DLD1 (cell line): ENCODE data around the gene RAPGEF1.

Experiments
- in situ Hi-C: cut with HindIII; loops from 2 replicates; pipeline ENCODE4 v1.10.0; 2017; ENCODE audit warnings: low sequenced_read_pairs

RAPGEF1 gene

DNA sequence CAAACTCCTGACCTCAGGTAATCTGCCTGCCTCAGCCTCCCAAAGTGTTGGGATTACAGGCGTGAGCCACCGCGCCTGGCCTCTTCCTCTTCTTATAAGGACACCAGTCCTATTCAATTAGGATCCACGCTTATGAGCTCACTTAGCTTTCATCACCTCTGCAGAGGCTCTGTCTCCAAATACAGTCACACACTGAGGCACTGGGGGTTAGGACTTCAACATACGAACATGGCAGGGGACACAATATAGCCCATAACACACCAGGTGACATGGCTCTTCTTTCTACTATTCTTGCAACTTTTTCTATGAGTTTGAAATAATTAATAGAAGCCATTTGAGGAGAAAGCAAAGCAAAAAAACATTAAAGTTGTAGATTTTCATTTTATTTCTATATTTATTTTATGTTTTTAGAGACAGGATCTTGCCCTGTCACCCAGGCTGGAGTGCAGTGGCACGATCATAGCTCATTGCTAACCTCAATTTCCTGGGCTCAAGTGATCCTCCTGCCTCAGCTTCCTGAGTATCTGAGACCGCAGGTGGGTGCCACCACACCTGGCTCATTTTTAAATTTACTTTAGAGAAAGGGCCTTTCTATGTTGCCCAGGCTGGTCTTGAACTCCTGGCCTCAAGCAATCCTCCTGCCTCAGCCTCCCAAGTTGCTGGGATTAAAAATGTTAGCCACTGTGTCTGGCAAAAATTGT, 200.5 kb downstream of the RAPGEF1 start:
- in situ Hi-C loops = no loop called here

GRCh38 chr9:131537946-131538345, 201.9 kb downstream of the RAPGEF1 start:
- in situ Hi-C loops = no loop called here

DNA sequence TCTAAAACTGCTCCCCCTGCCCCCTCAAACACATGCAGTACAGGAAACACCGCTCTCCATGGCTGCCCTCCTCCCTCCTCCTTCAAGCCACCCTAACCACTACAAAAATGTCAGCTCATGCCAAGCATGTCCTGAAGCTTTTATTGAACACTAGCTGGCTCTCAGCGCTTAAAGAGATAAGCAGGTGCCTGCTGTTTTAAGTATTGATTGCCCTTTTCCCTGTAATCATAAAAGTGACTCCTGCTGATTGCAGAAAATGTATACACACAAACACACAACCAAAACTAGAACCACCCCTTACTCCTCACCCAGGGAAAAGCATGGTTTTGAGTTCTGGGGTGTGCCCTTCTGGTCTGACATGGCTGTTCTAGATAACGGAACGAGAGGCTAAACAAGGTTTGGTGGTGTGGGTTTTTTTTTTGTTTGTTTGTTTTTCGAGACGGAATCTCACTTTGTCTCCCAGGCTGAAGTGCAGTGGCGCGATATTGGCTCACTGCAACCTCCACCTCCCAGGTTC, 205.1 kb downstream of the RAPGEF1 start:
- in situ Hi-C loops = no loop called here

DNA sequence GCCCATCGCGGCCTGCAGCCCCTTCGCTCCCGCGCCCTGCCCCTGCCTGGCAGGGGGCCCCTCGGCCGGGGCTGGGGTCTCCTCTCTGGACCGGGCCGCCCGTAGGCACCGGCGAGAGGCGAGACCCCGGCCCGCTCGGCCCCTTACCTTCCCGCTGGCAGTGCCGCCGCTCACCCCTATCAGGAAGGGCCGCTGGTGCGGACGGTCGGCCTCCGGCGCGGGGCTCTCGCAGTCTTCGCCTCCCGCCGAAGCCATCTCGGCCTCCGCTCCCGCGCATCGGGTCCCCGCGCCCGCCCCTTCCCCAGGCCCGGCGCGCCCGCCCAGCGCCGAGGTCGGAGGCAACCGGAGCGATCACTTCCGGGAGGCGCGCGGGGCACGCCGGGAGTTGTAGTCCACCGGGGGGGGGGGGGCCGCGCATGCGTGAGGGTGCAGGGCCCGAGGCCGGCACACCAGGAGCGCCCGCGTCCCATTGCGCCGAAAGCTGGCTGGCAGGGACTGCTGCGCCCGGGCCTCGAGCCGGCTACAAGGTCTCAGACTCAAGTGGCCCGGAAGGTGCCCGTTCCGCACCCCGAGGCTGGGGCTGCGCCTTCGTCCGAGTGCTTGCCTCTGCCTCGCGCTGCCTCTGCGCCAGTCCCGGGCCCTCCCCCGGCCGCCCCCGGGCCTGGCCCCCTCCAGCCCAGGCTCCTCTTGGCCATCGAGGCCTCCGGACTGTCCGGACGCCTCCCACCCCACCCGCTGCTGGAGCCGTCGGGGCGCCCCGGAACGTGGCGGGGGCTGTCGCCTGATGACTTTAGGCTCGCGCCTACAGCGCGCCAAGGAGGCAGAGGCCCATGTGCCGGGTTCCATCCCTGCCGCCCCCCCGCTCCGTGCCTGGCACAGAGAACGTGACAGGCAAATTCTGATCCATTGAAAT, 208.7 kb downstream of the RAPGEF1 start, which contains the start of gene UCK1:
TSS of gene UCK1 (minus strand) at position 344 of the 913 bp plus-strand sequence. CDS start at position 255, 89 bp downstream.
- in situ Hi-C loops = no loop called here

DNA sequence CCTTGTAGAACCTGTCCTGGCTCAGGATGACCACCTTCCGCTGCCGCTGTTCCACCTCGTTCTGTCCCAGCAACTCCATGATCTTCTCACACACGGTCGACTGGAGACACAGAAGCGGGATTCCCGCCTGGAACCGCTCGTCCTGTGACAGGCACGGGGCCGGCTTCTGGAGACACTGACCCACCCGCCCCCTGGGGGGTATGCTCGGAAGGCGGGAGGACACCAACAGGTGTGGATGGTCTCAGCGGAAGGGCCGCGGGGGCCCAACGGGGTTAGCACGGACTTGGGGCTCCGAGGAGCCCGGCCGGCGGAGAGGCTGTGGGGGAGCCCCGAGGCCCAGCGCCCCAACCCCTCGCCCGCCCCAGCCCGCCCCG, 209.3 kb downstream of the RAPGEF1 start:
- in situ Hi-C loops = no loop called here

GRCh38 chr9:131529597-131530545, 210.0 kb downstream of the RAPGEF1 start:
- in situ Hi-C loops = no loop called here

GRCh38 chr9:131528886-131529505, 210.9 kb downstream of the RAPGEF1 start:
- in situ Hi-C loops = no loop called here

DNA sequence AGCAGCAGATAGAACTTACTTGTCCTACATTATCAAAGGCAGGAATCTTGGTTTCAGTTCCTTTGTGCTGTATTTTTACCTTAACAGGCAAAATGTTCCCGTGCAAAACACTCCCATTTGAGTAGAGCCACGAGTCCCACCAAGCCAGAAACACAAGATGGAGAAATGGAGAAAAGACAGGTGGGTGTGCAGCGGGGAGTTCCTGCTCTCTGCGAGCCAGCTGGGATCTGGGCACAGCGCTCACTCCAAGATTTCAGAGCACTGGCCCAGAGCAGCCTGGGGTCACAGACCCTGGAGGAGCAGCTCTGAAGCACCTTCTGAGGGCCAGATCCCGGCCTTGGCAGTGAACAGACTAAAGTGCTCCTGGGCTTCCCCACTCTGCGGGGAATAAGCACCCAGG, 211.7 kb downstream of the RAPGEF1 start:
- in situ Hi-C loops = no loop called here
